Measurements from ENCODE around the gene PHF5A.

- TF ChIP-seq EP300 (IDR thresholded peaks at IDR 0.05) (no peak), CTCF (IDR thresholded peaks at IDR 0.05) (no peak)
These were observed 20.3 kb upstream of the PHF5A start for GRCh38 chr22:41488596-41489385.

Measured in stomach (tissue), 4 donors.